ENCODE measurements around the gene PSRC1. TPM values are rescaled to one million over a fixed set of nuclear protein-coding genes. Genes with fewer than 3 reads are reported as not detected.

The PSRC1 gene
- polyA plus RNA-seq, 12 donors, result 8.3 to 25.4 (median 12.7) TPM; not detected in 1

GRCh38 chr1:109259674-109260557 lies 23.0 kb downstream of the PSRC1 start:
- no peak for DNase-seq

- no peak for DNase-seq
Observed at GRCh38 chr1:109258481-109259466, 24.2 kb downstream of the PSRC1 start.

- no peak for DNase-seq
Observed at GRCh38 chr1:109257682-109258421, 25.1 kb downstream of the PSRC1 start.

- DNase-seq, result no peak
Observed at GRCh38 chr1:109256971-109257681, 25.8 kb downstream of the PSRC1 start.

GRCh38 chr1:109256085-109256484 lies 26.9 kb downstream of the PSRC1 start:
- DNase-seq, result no peak

GRCh38 chr1:109255678-109256077 lies 27.3 kb downstream of the PSRC1 start:
- DNase-seq, result no peak

GRCh38 chr1:109255097-109255651 lies 27.8 kb downstream of the PSRC1 start:
- no peak for DNase-seq

GRCh38 chr1:109254621-109255096 lies 28.3 kb downstream of the PSRC1 start:
- DNase-seq, result no peak

- DNase-seq, result no peak
Observed at GRCh38 chr1:109253803-109254620, 28.9 kb downstream of the PSRC1 start.

- no peak for DNase-seq
Observed at GRCh38 chr1:109252893-109253802, 29.8 kb downstream of the PSRC1 start.

- DNase-seq, result no peak
Observed at GRCh38 chr1:109252167-109252892, 30.6 kb downstream of the PSRC1 start.

- DNase-seq, result no peak
Observed at GRCh38 chr1:109251277-109252166, 31.4 kb downstream of the PSRC1 start.

- no peak for DNase-seq
Observed at GRCh38 chr1:109250454-109251276, 32.3 kb downstream of the PSRC1 start.

- DNase-seq, result no peak
Observed at GRCh38 chr1:109249654-109250401, 33.1 kb downstream of the PSRC1 start.
